KMS-11 (cell line): Measurements from ENCODE around the gene SYAP1.
"Not testable (repeated sequence)": the region's sequence is repeated elsewhere in the genome, so short reads cannot be mapped to it uniquely, and the experiment has no call there.

Experiments
- H2AFZ ChIP-seq: fragments of 200-600 bp; sonication (generic); 2 replicates; pipeline ENCODE4 v1.6.1; 2016; ENCODE audit warnings: antibody characterized with exemption, mixed run types, low read depth
- H3K27ac ChIP-seq: fragments of 200-600 bp; sonication (generic); 2 replicates; pipeline ENCODE4 v1.6.1; 2016; ENCODE audit warnings: mild to moderate bottlenecking, mixed run types
- H3K27me3 ChIP-seq: fragments of 200-600 bp; sonication (generic); 2 replicates; pipeline ENCODE4 v1.6.1; 2017; ENCODE audit warnings: mild to moderate bottlenecking, low read depth, mixed run types, moderate library complexity; ENCODE audit not compliant: insufficient read depth
- H3K36me3 ChIP-seq: fragments of 200-600 bp; sonication (generic); 2 replicates; pipeline ENCODE4 v1.6.1; 2017; ENCODE audit warnings: mild to moderate bottlenecking, mixed run types; ENCODE audit not compliant: insufficient read depth
- H3K4me1 ChIP-seq: fragments of 200-600 bp; sonication (generic); 2 replicates; pipeline ENCODE4 v1.6.1; 2016; ENCODE audit warnings: mild to moderate bottlenecking, low read depth, mixed run types; ENCODE audit not compliant: poor library complexity, severe bottlenecking
- H3K4me2 ChIP-seq: fragments of 200-600 bp; sonication (generic); 2 replicates; pipeline ENCODE4 v1.7.0; 2016; ENCODE audit warnings: mild to moderate bottlenecking, mixed run types
- H3K4me3 ChIP-seq: fragments of 200-600 bp; sonication (generic); IDR thresholded peaks from 2 replicates; pipeline ENCODE4 v1.6.1; 2017; ENCODE audit warnings: low read depth, low read length, mixed read lengths; ENCODE audit not compliant: insufficient read depth
- H3K79me2 ChIP-seq: fragments of 200-600 bp; sonication (generic); 2 replicates; pipeline ENCODE4 v1.6.1; 2016; ENCODE audit warnings: low read depth, mixed run types; ENCODE audit not compliant: insufficient read depth
- H3K9ac ChIP-seq: fragments of 200-600 bp; sonication (generic); 2 replicates; pipeline ENCODE4 v1.6.1; 2016; ENCODE audit warnings: mild to moderate bottlenecking, mixed run types
- H4K20me1 ChIP-seq: fragments of 200-600 bp; sonication (generic); 2 replicates; pipeline ENCODE4 v1.6.1; 2016; ENCODE audit warnings: mild to moderate bottlenecking, mixed run types; ENCODE audit not compliant: insufficient read depth
- TF ChIP-seq, protein P1 (sequence below): fragments of 200-600 bp; sonication (generic); conservative IDR thresholded peaks from 2 replicates; pipeline ENCODE4 v1.6.1; 2017; ENCODE audit warnings: low read depth, mild to moderate bottlenecking, antibody characterized with exemption, low read length, moderate library complexity, mixed read lengths

The SYAP1 gene

DNA sequence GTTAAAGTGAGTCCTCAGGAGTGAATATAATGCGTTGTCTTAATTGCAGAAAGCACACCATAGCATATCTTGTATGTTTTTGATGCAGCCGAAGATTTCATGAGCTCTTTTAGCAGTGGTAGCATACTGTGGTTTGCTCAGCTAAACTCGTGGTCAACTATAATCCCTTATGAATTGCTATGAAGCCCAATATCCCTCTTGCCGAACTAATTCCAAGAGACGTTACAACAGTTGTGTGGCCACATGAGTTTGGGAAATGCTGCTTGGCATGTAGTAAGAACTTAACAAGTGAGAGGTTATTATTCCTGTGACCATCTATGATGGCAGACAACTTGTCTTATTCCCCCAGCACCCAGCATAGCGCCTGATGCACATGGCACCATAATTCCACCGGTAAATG lies 30.7 kb downstream of the SYAP1 start:
- no peaks in the 10 kb centered on the region for H3K27me3 ChIP-seq
- H3K36me3 ChIP-seq, result no peaks in the 10 kb centered on the region
- no peak overlapping the region for H3K4me3 ChIP-seq
- no peak overlapping the region for H2AFZ ChIP-seq
- TF ChIP-seq, protein P1, sequence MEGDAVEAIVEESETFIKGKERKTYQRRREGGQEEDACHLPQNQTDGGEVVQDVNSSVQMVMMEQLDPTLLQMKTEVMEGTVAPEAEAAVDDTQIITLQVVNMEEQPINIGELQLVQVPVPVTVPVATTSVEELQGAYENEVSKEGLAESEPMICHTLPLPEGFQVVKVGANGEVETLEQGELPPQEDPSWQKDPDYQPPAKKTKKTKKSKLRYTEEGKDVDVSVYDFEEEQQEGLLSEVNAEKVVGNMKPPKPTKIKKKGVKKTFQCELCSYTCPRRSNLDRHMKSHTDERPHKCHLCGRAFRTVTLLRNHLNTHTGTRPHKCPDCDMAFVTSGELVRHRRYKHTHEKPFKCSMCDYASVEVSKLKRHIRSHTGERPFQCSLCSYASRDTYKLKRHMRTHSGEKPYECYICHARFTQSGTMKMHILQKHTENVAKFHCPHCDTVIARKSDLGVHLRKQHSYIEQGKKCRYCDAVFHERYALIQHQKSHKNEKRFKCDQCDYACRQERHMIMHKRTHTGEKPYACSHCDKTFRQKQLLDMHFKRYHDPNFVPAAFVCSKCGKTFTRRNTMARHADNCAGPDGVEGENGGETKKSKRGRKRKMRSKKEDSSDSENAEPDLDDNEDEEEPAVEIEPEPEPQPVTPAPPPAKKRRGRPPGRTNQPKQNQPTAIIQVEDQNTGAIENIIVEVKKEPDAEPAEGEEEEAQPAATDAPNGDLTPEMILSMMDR, result no peak
- H3K4me1 ChIP-seq, result peaks cover 6% of the 10 kb centered on the region
- H3K9ac ChIP-seq, result no peak overlapping the region
- H4K20me1 ChIP-seq, result no peaks in the 10 kb centered on the region
- H3K79me2 ChIP-seq, result no peaks in the 10 kb centered on the region
- H3K27ac ChIP-seq, result no peak overlapping the region
- no peak overlapping the region for H3K4me2 ChIP-seq

DNA sequence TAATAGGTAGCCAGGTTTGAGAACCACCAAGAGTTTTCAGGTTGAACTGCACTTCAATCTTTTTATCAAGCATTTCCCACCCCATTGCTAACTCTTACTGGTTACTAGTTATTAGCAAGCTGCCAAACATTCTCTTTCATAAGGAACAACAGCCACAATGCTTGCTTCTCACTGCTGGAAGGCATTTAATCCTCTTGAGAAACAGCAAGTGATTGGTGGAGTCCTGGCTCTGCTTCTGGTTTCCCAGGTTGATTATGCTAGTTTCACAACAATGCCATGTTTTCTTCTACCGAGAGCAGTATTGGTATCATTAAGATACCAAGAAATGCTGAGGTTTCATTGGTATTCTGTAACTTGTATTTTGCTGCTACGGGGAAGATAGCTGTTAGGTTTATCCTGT lies 34.6 kb downstream of the SYAP1 start:
- no peak overlapping the region for H2AFZ ChIP-seq
- H3K36me3 ChIP-seq, result no peaks in the 10 kb centered on the region
- TF ChIP-seq, protein P1, result no peak
- no peaks in the 10 kb centered on the region for H4K20me1 ChIP-seq
- H3K4me3 ChIP-seq, result no peak overlapping the region
- H3K9ac ChIP-seq, result no peak overlapping the region
- H3K79me2 ChIP-seq, result no peaks in the 10 kb centered on the region
- peaks cover 6% of the 10 kb centered on the region for H3K4me1 ChIP-seq
- no peak overlapping the region for H3K4me2 ChIP-seq
- H3K27me3 ChIP-seq, result no peaks in the 10 kb centered on the region
- H3K27ac ChIP-seq, result no peak overlapping the region

DNA sequence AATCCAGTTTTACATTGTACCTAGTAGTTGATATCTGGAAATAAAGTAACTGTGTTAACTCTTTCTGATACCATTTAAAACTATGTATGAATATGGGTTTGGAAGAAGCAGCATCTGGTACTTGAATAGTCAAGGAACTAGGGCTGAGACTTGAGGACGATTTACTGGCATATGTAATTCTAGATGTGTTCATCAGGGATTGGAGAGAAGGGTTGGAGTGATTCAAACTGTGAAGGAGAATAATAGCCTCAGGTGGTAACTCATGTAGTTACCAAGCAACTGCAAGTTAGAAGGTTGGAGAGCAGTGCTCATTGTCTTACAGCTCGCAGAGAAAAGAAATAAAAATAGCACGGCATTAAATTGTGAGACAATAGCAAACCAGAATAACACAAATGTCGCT lies 37.3 kb downstream of the SYAP1 start:
- TF ChIP-seq, protein P1, result no peak
- Histone ChIP-seq H3K4me2 (no peak overlapping the region), H3K36me3 (no peaks in the 10 kb centered on the region), H3K27ac (no peak overlapping the region), H3K4me3 (no peak overlapping the region), H3K4me1 (peaks cover 6% of the 10 kb centered on the region), H2AFZ (no peak overlapping the region), H3K27me3 (no peaks in the 10 kb centered on the region), H3K79me2 (no peaks in the 10 kb centered on the region), H4K20me1 (no peaks in the 10 kb centered on the region), H3K9ac (no peak overlapping the region)

DNA sequence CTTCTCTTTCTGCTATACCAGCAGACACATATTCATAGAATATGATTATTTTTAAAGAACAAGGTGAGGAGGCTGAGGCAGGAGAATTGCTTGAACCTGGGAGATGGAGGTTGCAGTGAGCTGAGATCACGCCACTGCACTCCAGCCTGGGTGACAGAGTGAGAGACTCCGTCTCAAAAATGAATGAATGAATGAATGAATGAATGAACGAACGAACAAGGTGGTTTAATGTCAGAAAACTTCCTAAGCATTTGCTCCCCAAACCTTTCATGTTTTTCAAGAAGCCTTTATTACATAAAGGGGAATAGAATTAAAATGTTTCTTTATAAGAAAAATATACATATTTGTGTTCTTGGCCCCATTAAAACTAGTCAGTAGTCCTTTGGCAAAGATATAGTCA lies 42.1 kb downstream of the SYAP1 start:
- not testable (repeated sequence) for H3K27ac ChIP-seq, H2AFZ ChIP-seq, H3K4me3 ChIP-seq, H3K9ac ChIP-seq, H3K27me3 ChIP-seq, H4K20me1 ChIP-seq, H3K79me2 ChIP-seq, H3K4me1 ChIP-seq, H3K4me2 ChIP-seq, H3K36me3 ChIP-seq

DNA sequence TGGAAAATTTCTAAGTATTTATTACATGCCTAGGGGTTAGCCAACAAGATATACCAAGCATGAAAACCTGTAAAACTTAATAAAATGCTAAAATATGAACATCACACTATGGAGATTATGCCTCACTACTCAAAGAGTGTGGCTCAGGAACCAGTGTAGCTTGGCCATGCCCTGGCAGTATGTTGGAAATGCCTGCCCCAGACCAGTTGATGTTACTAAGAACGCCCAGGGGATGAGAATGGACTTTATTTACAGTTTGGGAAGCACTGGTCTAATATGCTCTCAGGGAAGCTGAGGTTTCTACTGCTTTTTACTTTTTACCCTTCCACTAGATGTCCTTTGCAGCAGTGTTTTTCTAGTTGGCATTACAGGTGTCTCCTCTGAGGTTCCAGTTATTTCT lies 43.2 kb downstream of the SYAP1 start:
- no peaks in the 10 kb centered on the region for H3K79me2 ChIP-seq
- no peaks in the 10 kb centered on the region for H4K20me1 ChIP-seq
- no peaks in the 10 kb centered on the region for H3K4me1 ChIP-seq
- H2AFZ ChIP-seq, result no peak overlapping the region
- TF ChIP-seq, protein P1, result no peak
- H3K4me2 ChIP-seq, result no peak overlapping the region
- H3K27ac ChIP-seq, result no peak overlapping the region
- H3K27me3 ChIP-seq, result no peaks in the 10 kb centered on the region
- H3K9ac ChIP-seq, result no peak overlapping the region
- no peaks in the 10 kb centered on the region for H3K36me3 ChIP-seq
- no peak overlapping the region for H3K4me3 ChIP-seq
